ENCODE measurements around the gene UBASH3A.
"Not testable (repeated sequence)": the region's sequence is repeated elsewhere in the genome, so short reads cannot be mapped to it uniquely, and the experiment has no call there.

The UBASH3A gene

GRCh38 chr21:42390696-42391095 is 13.0 kb upstream of the UBASH3A start:
- no peak for DNase-seq (ENCODE audit: low read depth in 2 of 2)

- DNase-seq (ENCODE audit: low read depth in 2 of 2) = no peak
Observed at GRCh38 chr21:42391297-42391696, 12.4 kb upstream of the UBASH3A start.

GRCh38 chr21:42392731-42393442 is 10.8 kb upstream of the UBASH3A start:
- no peak for DNase-seq (ENCODE audit: low read depth in 2 of 2)

- DNase-seq (ENCODE audit: low read depth in 2 of 2) = no peak
Observed at GRCh38 chr21:42393443-42393950, 10.2 kb upstream of the UBASH3A start.

GRCh38 chr21:42395302-42395701 is 8.4 kb upstream of the UBASH3A start:
- no peak for DNase-seq (ENCODE audit: low read depth in 2 of 2)

GRCh38 chr21:42395905-42396651 is 7.6 kb upstream of the UBASH3A start, which contains the start of gene TMPRSS3:
TMPRSS3 (minus strand) TSS chr21:42396052; CDS start chr21:42395417, 635 bp downstream.
- no peak for DNase-seq (ENCODE audit: low read depth in 2 of 2)

GRCh38 chr21:42396799-42397745 is 6.6 kb upstream of the UBASH3A start:
- no peak for DNase-seq (ENCODE audit: low read depth in 2 of 2)

- DNase-seq (ENCODE audit: low read depth in 2 of 2) = no peak
Observed at GRCh38 chr21:42397746-42398394, 5.8 kb upstream of the UBASH3A start.

GRCh38 chr21:42398436-42399028 is 5.2 kb upstream of the UBASH3A start:
- no peak for DNase-seq (ENCODE audit: low read depth in 2 of 2)

GRCh38 chr21:42400525-42400924 is 3.2 kb upstream of the UBASH3A start:
- DNase-seq (ENCODE audit: low read depth in 2 of 2) = no peak

GRCh38 chr21:42401154-42401553 is 2.5 kb upstream of the UBASH3A start:
- no peak for DNase-seq (ENCODE audit: low read depth in 2 of 2)

GRCh38 chr21:42401820-42402251 is 1.9 kb upstream of the UBASH3A start:
- DNase-seq (ENCODE audit: low read depth in 2 of 2) = no peak

GRCh38 chr21:42404539-42404938 is 837 bp downstream of the UBASH3A start:
- DNase-seq (ENCODE audit: low read depth in 2 of 2) = no peak

- DNase-seq (ENCODE audit: low read depth in 2 of 2) = no peak
Observed at GRCh38 chr21:42405064-42406013, 1.6 kb downstream of the UBASH3A start.

- DNase-seq (ENCODE audit: low read depth in 2 of 2) = no peak
Observed at GRCh38 chr21:42406201-42406621, 2.5 kb downstream of the UBASH3A start.

GRCh38 chr21:42406866-42407265 is 3.2 kb downstream of the UBASH3A start:
- no peak for DNase-seq (ENCODE audit: low read depth in 2 of 2)

- no peak for DNase-seq (ENCODE audit: low read depth in 2 of 2)
Observed at GRCh38 chr21:42407476-42407875, 3.8 kb downstream of the UBASH3A start.

- DNase-seq (ENCODE audit: low read depth in 2 of 2) = not testable (repeated sequence)
Observed at GRCh38 chr21:42408718-42409117, 5.0 kb downstream of the UBASH3A start.

- DNase-seq (ENCODE audit: low read depth in 2 of 2) = no peak
Observed at GRCh38 chr21:42409366-42409765, 5.7 kb downstream of the UBASH3A start.

Data from stimulated activated CD4-positive, alpha-beta T cell treated with anti-CD3 and anti-CD28 coated beads, Interleukin-1b, Interleukin-23, amount 100 ng/mL, for 4 hours (primary cell).